H1 (cell line): ENCODE data around the gene TERB1. TPM values are rescaled to one million over a fixed set of nuclear protein-coding genes. Genes with fewer than 3 reads are reported as not detected.
A peak's percentile ranks its signal among the peaks of the same experiment; 100 is the strongest.

Experiments
- CTCF ChIA-PET: fragments of 300-600 bp; sonication (Branson Sonifier 250); formaldehyde crosslinking; loops from one replicate; lab custom pipeline; 2021; ENCODE audit not compliant: partially characterized antibody; lab: Charles Lee
- POLR2A ChIA-PET: fragments of 300-600 bp; sonication (Branson Sonifier 250); formaldehyde crosslinking; loops from one replicate; lab custom pipeline; 2021; ENCODE audit warnings: inconsistent platforms; ENCODE audit not compliant: partially characterized antibody; lab: Charles Lee
- DNase-seq, 2 experiments: peaks; one replicate each; pipeline versions ENCODE4 v3.0.0 to v3.0.0-alpha.2; 2010 to 2022; ENCODE audit warnings: low spot score in 2 of 2, low read depth in 1 of 2, mixed read lengths in 1 of 2
- FAIRE-seq: peaks from 2 replicates; lab custom pipeline; 2011; peaks lifted over from hg19 to GRCh38; lab: Jason Lieb, UNC
- H2AFZ ChIP-seq: 2 replicates; pipeline ENCODE4 v1.8.1; 2012; ENCODE audit warnings: low read length, inconsistent platforms
- H2AK5ac ChIP-seq: 2 replicates; pipeline ENCODE4 v1.6.1; 2013; ENCODE audit warnings: low read depth, low read length
- H2BK120ac ChIP-seq: replicated peaks from 2 replicates; pipeline ENCODE3; 2013; ENCODE audit warnings: low read depth, low read length, inconsistent platforms
- H2BK12ac ChIP-seq: 2 replicates; pipeline ENCODE4 v1.6.1; 2013; ENCODE audit warnings: low read depth, low read length
- H2BK15ac ChIP-seq: 2 replicates; pipeline ENCODE4 v1.6.1; 2013; ENCODE audit warnings: low read length
- H2BK20ac ChIP-seq: 2 replicates; pipeline ENCODE4 v1.6.1; 2013; ENCODE audit warnings: low read length
- H2BK5ac ChIP-seq: 2 replicates; pipeline ENCODE4 v1.6.1; 2013; ENCODE audit warnings: low read depth, low read length
- H3K14ac ChIP-seq: 2 replicates; pipeline ENCODE4 v1.6.1; 2013; ENCODE audit warnings: inconsistent platforms; ENCODE audit not compliant: insufficient read length
- H3K18ac ChIP-seq: 2 replicates; pipeline ENCODE4 v1.6.1; 2013; ENCODE audit warnings: low read length; ENCODE audit errors: extremely low read depth
- H3K23ac ChIP-seq: 2 replicates; pipeline ENCODE4 v1.6.1; 2013; ENCODE audit warnings: inconsistent platforms; ENCODE audit not compliant: insufficient read length
- H3K23me2 ChIP-seq: 2 replicates; pipeline ENCODE4 v1.6.1; 2013; ENCODE audit warnings: low read depth, low read length
- H3K27ac ChIP-seq: 2 replicates; pipeline ENCODE4 v1.6.1; 2011; ENCODE audit warnings: low read depth, low read length, inconsistent platforms
- H3K27me3 ChIP-seq, 4 experiments: replicated peaks in 1 of 4; 1 replicate in 1 of 4; 2 replicates in 3 of 4; pipeline versions ENCODE4 v1.6.1 to v1.8.1; 2011 to 2013; ENCODE audit warnings: low read length in 3 of 4, mild to moderate bottlenecking in 3 of 4, inconsistent platforms in 2 of 4, mixed read lengths in 2 of 4, moderate library complexity in 1 of 4; ENCODE audit not compliant: control insufficient read depth in 3 of 4, insufficient read depth in 3 of 4; ENCODE audit errors: extremely low read depth in 1 of 4
- H3K36me3 ChIP-seq, 4 experiments: 2 replicates each; pipeline versions ENCODE4 v1.6.1 to v1.8.1; 2011 to 2013; ENCODE audit warnings: mild to moderate bottlenecking in 4 of 4, low read length in 3 of 4, moderate library complexity in 2 of 4, control low read depth in 1 of 4, inconsistent platforms in 1 of 4; ENCODE audit not compliant: insufficient read depth in 4 of 4, control insufficient read depth in 2 of 4
- H3K4ac ChIP-seq: replicated peaks from 2 replicates; pipeline ENCODE3; 2013; ENCODE audit warnings: low read length, low read depth, mixed read lengths, inconsistent platforms; ENCODE audit not compliant: insufficient read length
- H3K4me1 ChIP-seq, 4 experiments: replicated peaks in 1 of 4; 1 replicate in 1 of 4; 2 replicates in 3 of 4; pipeline versions ENCODE4 v1.6.1 to v1.8.1; 2011 to 2013; ENCODE audit warnings: low read length in 3 of 4, inconsistent platforms in 2 of 4, mixed read lengths in 1 of 4; ENCODE audit not compliant: insufficient read depth in 4 of 4, control insufficient read depth in 3 of 4
- H3K4me2 ChIP-seq, 2 experiments: 2 replicates each; pipeline versions ENCODE4 v1.6.1 to v1.8.1; 2011 to 2013; ENCODE audit warnings: low read depth in 2 of 2, low read length in 2 of 2, control low read depth in 1 of 2, inconsistent platforms in 1 of 2, mild to moderate bottlenecking in 1 of 2; ENCODE audit not compliant: insufficient read depth in 1 of 2
- H3K4me3 ChIP-seq, 4 experiments: fragments of 200-600, 300-600 bp in 1 of 4; sonication (generic), shearing (Covaris generic), sonication (Bioruptor Twin) in 1 of 4; 2 replicates each; pipeline versions ENCODE4 v1.5.1 to v1.8.1; 2011 to 2016; ENCODE audit warnings: low read length in 4 of 4, low read depth in 3 of 4, control low read depth in 2 of 4, inconsistent platforms in 2 of 4, mild to moderate bottlenecking in 2 of 4, mixed read lengths in 1 of 4, moderate library complexity in 1 of 4; ENCODE audit not compliant: insufficient read depth in 2 of 4; ENCODE audit errors: extremely low read depth in 1 of 4
- H3K56ac ChIP-seq: replicated peaks from 2 replicates; pipeline ENCODE3; 2013; ENCODE audit warnings: low read depth, mild to moderate bottlenecking, mixed read lengths, low read length, inconsistent platforms; ENCODE audit not compliant: insufficient read length
- H3K79me1 ChIP-seq: 2 replicates; pipeline ENCODE4 v1.6.1; 2013; ENCODE audit warnings: low read depth, low read length, control low read depth
- H3K79me2 ChIP-seq, 2 experiments: 2 replicates each; pipeline versions ENCODE4 v1.6.1 to v1.8.1; 2012 to 2013; ENCODE audit warnings: low read length in 2 of 2, mild to moderate bottlenecking in 2 of 2, inconsistent platforms in 1 of 2; ENCODE audit not compliant: insufficient read depth in 2 of 2, control insufficient read depth in 1 of 2
- H3K9ac ChIP-seq, 4 experiments: replicated peaks in 1 of 4; 1 replicate in 1 of 4; 2 replicates in 3 of 4; pipeline versions ENCODE4 v1.6.1 to v1.8.1; 2011 to 2013; ENCODE audit warnings: low read depth in 3 of 4, low read length in 3 of 4, control low read depth in 2 of 4, mild to moderate bottlenecking in 2 of 4, moderate library complexity in 2 of 4, inconsistent platforms in 1 of 4; ENCODE audit errors: extremely low read depth in 1 of 4
- H3K9me3 ChIP-seq, 2 experiments: 2 replicates each; pipeline versions ENCODE4 v1.6.1 to v1.8.1; 2012 to 2013; ENCODE audit warnings: mild to moderate bottlenecking in 2 of 2, moderate library complexity in 2 of 2, control low read depth in 1 of 2, inconsistent platforms in 1 of 2, low read depth in 1 of 2, low read length in 1 of 2, mixed read lengths in 1 of 2; ENCODE audit not compliant: insufficient read depth in 2 of 2
- H4K20me1 ChIP-seq, 2 experiments: replicated peaks in 1 of 2; 2 replicates each; pipeline versions ENCODE3 to v1.8.1; 2011 to 2013; ENCODE audit warnings: inconsistent platforms in 2 of 2, low read length in 2 of 2, mild to moderate bottlenecking in 1 of 2; ENCODE audit not compliant: insufficient read depth in 2 of 2, control insufficient read depth in 1 of 2
- H4K5ac ChIP-seq: 2 replicates; pipeline ENCODE4 v1.6.1; 2013; ENCODE audit warnings: low read length, low read depth, mixed read lengths, inconsistent platforms; ENCODE audit not compliant: insufficient read length
- H4K8ac ChIP-seq: 2 replicates; pipeline ENCODE4 v1.8.0; 2013; ENCODE audit warnings: mild to moderate bottlenecking, moderate library complexity, low read length, inconsistent platforms; ENCODE audit not compliant: insufficient read depth; ENCODE audit errors: extremely low read depth
- H4K91ac ChIP-seq: replicated peaks from 2 replicates; pipeline ENCODE3; 2013; ENCODE audit warnings: low read length, mixed read lengths, inconsistent platforms; ENCODE audit not compliant: insufficient read length
- CTCF ChIP-seq, 3 experiments: IDR thresholded peaks; 1 replicate in 2 of 3; 2 replicates in 1 of 3; pipeline versions ENCODE4 v1.5.1 to v1.6.1; 2011; ENCODE audit warnings: low read length in 3 of 3, mild to moderate bottlenecking in 3 of 3, inconsistent platforms in 2 of 3, low read depth in 1 of 3, moderate library complexity in 1 of 3; ENCODE audit not compliant: insufficient read depth in 1 of 3; ENCODE audit errors: control extremely low read depth in 1 of 3
- EP300 ChIP-seq, 2 experiments: IDR thresholded peaks; 1 replicate in 1 of 2; 2 replicates in 1 of 2; pipeline ENCODE4 v1.6.1; 2011 to 2012; ENCODE audit warnings: low read depth in 2 of 2, low read length in 2 of 2, mild to moderate bottlenecking in 2 of 2, borderline replicate concordance in 1 of 2, inconsistent platforms in 1 of 2, moderate library complexity in 1 of 2
- TEAD4 ChIP-seq: IDR thresholded peaks from 2 replicates; pipeline ENCODE4 v1.6.1; 2012; ENCODE audit warnings: low read depth, low read length, inconsistent platforms, mixed read lengths
- WGBS, 2 experiments: shearing (Covaris generic) in 1 of 2; methylation state at CpG; one replicate each; pipeline versions ENCODE4 v1.1.6 to v1.1.7; 2013 to 2015; ENCODE audit warnings: low lambda C conversion rate in 2 of 2, mixed read lengths in 2 of 2, inconsistent platforms in 1 of 2, low coverage in 1 of 2, missing lambda C conversion rate in 1 of 2; ENCODE audit not compliant: insufficient replicate concordance in 2 of 2, insufficient coverage in 1 of 2, insufficient read length in 1 of 2; ENCODE audit errors: extremely low coverage in 1 of 2, missing lambda C conversion rate in 1 of 2; 5-methylcytosine and 5-hydroxymethylcytosine counted together
- polyA plus RNA-seq, 7 experiments: library from polyadenylated mRNA; depleted of rRNA in 3 of 7; stranded (reverse) in 5 of 7; unstranded in 2 of 7; fragments of >200 nt in 5 of 7; fragments of 200-250 nt in 2 of 7; gene quantifications; 1 replicate in 5 of 7; 2 replicates in 1 of 7; 4 replicates in 1 of 7; pipeline versions ENCODE4 v1.2.1 to v1.2.3, GENCODE V29; 2011 to 2013; ENCODE audit warnings: missing spikeins in 2 of 7, mixed read lengths in 2 of 7
- total RNA-seq: library from RNA; stranded (reverse); fragmentation: NEBNext Ultra II Directional; extraction: Animal tissue kit (Norgen Biotek cat#: 25700); gene quantifications from 2 replicates; pipeline ENCODE4 v1.2.1, GENCODE V29; 2021

Gene TERB1
- total and polyA plus RNA-seq, 2 of the 8 experiments (the other 6 are each of a cell fraction or from before 2014, with no cell fraction given) = not detected

- Histone ChIP-seq H3K14ac (no peak overlapping the region), H3K4me1 (peaks cover 0 to 2% (median 0%) of the 10 kb centered on the region in 4 experiments; a peak in 3 of 7 replicates), H2BK12ac (no peak overlapping the region), H4K5ac (no peak overlapping the region), H2AFZ (no peak overlapping the region), H3K36me3 (no peaks in the 10 kb centered on the region), H3K23ac (no peak overlapping the region), H3K79me2 (no peaks in the 10 kb centered on the region), H2BK20ac (no peak overlapping the region), H4K20me1 (peaks cover 0 to 3% of the 10 kb centered on the region in 2 experiments), H3K9me3 (no peaks in the 10 kb centered on the region), H3K27ac (no peak overlapping the region), H2BK120ac (no peak overlapping the region), H2AK5ac (no peak overlapping the region), H4K8ac (no peak overlapping the region), H3K23me2 (peaks cover 12% of the 10 kb centered on the region), H3K79me1 (no peaks in the 10 kb centered on the region), H3K4me3 (no peak overlapping the region), H4K91ac (no peak overlapping the region), H2BK15ac (0 out of 2 replicates have a peak overlapping the region, but pooled peaks have one; percentile 23), H3K56ac (no peak overlapping the region), H3K18ac (no peak overlapping the region), H2BK5ac (no peak overlapping the region), H3K9ac (no peak overlapping the region), H3K4me2 (no peak overlapping the region), H3K4ac (no peak overlapping the region), H3K27me3 (peaks cover 14 to 45% (median 36%) of the 10 kb centered on the region in 4 experiments)
- FAIRE-seq (no peak), DNase-seq (no peak)
- 87% methylated on average over 7 of the region's 7 CpGs; no CpG with 5 or more reads in 1 of the 2 experiments for WGBS, 2 experiments
- ChIA-PET CTCF (interaction anchor here (0.9 to 13.4 kb wide), 6 partner anchors 11 to 192 kb away, joined by 3 to 162 read pairs (median 6); partner anchors contain the start of gene NAE1), POLR2A (interaction anchor here (1.3 to 2.1 kb wide), 3 partner anchors 9 to 19 kb away, joined by 4 to 14 read pairs (median 5); partner anchors contain the start of gene NAE1)
- no peak for TF ChIP-seq EP300 (IDR thresholded peaks at IDR 0.05; ENCODE audit: borderline replicate concordance in 1 of 2, low read depth in 2 of 2, low read length in 2 of 2)
- TF ChIP-seq TEAD4 = no peak
- no peak for TF ChIP-seq CTCF (IDR thresholded peaks at IDR 0.05; ENCODE audit: control extremely low read depth in 1 of 3, insufficient read depth in 1 of 3, low read depth in 1 of 3, low read length in 3 of 3)
Observed at GRCh38 chr16:66842765-66843164, 41.4 kb upstream of the TERB1 start.
